ENCODE results near the gene STK33. TPM values are rescaled to one million over a fixed set of nuclear protein-coding genes. Genes with fewer than 3 reads are reported as not detected.

The STK33 gene
- total and polyA plus RNA-seq, 2 of the 13 experiments (the other 11 are each of a cell fraction or from before 2014, with no cell fraction given): 2.7 to 12.6 TPM

DNA sequence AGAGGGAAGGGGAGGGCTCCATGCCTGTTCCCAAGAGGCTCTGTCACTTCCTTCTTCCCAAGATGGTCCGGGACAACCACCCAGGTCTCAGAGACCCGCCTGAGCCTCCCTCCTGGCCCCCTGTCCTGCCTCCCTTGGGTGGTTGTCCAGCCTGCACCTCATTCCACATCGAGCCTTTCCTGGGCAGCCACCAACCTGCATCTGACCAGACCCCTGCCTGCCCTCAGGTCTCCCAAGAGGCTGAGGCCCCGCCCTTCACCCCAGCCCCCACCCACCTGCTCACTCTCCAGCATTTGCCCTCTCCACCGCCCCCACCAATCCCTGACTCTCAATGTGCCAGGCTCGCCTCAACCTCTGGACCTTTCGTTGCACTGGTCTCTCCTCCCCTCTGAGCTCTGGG is 232.8 kb downstream of the STK33 start:
- WGBS (ENCODE audit: low lambda C conversion rate): 35% methylated on average over 6 of the region's 7 CpGs
- H3K79me2 ChIP-seq (ENCODE audit: insufficient read depth, low read length): no peaks in the 10 kb centered on the region
- H3K9ac ChIP-seq (ENCODE audit: insufficient read depth, low read depth, low read length): no peak overlapping the region
- H3K27ac ChIP-seq (ENCODE audit: extremely low read length, insufficient read depth, low read length): no peak overlapping the region
- BruUV-seq (replicated peaks): no TSS peak
- FAIRE-seq: no peak
- no peak overlapping the region for H3K4me2 ChIP-seq (ENCODE audit: low read depth, low read length)
- peaks cover 11% of the 10 kb centered on the region; the same call in 1 of the 2 replicates for H3K4me1 ChIP-seq (ENCODE audit: insufficient read depth, low read length)
- ATAC-seq: no peak
- H3K27me3 ChIP-seq (ENCODE audit: control insufficient read depth in 1 of 2, insufficient read depth in 2 of 2, low read length in 2 of 2): peaks cover 1 to 17% of the 10 kb centered on the region in 2 experiments; a peak in 3 of 5 replicates
- in situ Hi-C loops (cut with HindIII; ENCODE audit: extremely low pct_ligation_motif_present, low pct_unique_long_range_greater_than_20kb) (no loop called here), intact Hi-C loops (cut with micrococcal nuclease; ENCODE audit: unreplicated experiment) (no loop called here)
- H4K20me1 ChIP-seq (ENCODE audit: insufficient read depth, low read length): no peaks in the 10 kb centered on the region
- H3K36me3 ChIP-seq (replicated peaks in 1 of 2; ENCODE audit: control insufficient read depth in 1 of 2, insufficient read depth in 2 of 2, low read length in 2 of 2): no peaks in the 10 kb centered on the region
- DNase-seq (ENCODE audit: low spot score): no peak
- POLR2A ChIA-PET: no interaction called here
- no peak overlapping the region for H3K4me3 ChIP-seq (replicated peaks in 1 of 3; ENCODE audit: insufficient read depth in 1 of 3, low read depth in 2 of 3, low read length in 3 of 3)
- H3K9me3 ChIP-seq (ENCODE audit: low read length): no peaks in the 10 kb centered on the region
- CTCF ChIA-PET (ENCODE audit: low intra/inter-chr PET ratio, low total read pairs): no interaction called here
- H2AFZ ChIP-seq (ENCODE audit: low read length): no peak overlapping the region
- TF ChIP-seq CBFB (CRISPR knock-in tag; IDR thresholded peaks at IDR 0.05): no peak
- TF ChIP-seq MED13 (CRISPR knock-in tag; IDR thresholded peaks at IDR 0.05): no peak
- TF ChIP-seq, protein P1, sequence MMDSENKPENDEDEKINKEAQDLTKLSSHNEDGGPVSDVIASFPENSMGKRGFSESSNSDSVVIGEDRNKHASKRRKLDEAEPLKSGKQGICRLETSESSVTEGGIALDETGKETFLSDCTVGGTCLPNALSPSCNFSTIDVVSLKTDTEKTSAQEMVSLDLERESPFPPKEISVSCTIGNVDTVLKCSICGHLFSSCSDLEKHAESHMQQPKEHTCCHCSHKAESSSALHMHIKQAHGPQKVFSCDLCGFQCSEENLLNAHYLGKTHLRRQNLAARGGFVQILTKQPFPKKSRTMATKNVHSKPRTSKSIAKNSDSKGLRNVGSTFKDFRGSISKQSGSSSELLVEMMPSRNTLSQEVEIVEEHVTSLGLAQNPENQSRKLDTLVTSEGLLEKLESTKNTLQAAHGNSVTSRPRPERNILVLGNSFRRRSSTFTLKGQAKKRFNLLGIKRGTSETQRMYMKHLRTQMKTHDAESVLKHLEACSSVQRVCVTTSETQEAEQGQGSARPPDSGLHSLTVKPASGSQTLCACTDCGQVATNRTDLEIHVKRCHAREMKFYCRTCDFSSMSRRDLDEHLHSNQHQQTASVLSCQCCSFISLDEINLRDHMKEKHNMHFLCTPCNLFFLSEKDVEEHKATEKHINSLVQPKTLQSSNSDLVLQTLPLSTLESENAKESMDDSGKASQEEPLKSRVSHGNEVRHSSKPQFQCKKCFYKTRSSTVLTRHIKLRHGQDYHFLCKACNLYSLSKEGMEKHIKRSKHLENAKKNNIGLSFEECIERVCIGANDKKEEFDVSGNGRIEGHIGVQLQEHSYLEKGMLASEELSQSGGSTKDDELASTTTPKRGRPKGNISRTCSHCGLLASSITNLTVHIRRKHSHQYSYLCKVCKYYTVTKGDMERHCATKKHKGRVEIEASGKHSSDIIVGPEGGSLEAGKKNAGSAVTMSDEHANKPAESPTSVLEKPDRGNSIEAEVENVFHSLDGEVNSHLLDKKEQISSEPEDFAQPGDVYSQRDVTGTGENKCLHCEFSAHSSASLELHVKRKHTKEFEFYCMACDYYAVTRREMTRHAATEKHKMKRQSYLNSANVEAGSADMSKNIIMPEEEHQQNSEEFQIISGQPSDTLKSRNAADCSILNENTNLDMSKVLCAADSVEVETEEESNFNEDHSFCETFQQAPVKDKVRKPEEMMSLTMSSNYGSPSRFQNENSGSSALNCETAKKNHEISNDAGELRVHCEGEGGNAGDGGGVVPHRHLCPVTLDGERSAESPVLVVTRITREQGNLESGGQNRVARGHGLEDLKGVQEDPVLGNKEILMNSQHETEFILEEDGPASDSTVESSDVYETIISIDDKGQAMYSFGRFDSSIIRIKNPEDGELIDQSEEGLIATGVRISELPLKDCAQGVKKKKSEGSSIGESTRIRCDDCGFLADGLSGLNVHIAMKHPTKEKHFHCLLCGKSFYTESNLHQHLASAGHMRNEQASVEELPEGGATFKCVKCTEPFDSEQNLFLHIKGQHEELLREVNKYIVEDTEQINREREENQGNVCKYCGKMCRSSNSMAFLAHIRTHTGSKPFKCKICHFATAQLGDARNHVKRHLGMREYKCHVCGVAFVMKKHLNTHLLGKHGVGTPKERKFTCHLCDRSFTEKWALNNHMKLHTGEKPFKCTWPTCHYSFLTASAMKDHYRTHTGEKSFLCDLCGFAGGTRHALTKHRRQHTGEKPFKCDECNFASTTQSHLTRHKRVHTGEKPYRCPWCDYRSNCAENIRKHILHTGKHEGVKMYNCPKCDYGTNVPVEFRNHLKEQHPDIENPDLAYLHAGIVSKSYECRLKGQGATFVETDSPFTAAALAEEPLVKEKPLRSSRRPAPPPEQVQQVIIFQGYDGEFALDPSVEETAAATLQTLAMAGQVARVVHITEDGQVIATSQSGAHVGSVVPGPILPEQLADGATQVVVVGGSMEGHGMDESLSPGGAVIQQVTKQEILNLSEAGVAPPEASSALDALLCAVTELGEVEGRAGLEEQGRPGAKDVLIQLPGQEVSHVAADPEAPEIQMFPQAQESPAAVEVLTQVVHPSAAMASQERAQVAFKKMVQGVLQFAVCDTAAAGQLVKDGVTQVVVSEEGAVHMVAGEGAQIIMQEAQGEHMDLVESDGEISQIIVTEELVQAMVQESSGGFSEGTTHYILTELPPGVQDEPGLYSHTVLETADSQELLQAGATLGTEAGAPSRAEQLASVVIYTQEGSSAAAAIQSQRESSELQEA (CRISPR knock-in tag; IDR thresholded peaks at IDR 0.05; ENCODE audit: not compliant biosample characterization): no peak
- TF ChIP-seq MBNL3 (CRISPR knock-in tag; conservative IDR thresholded peaks at IDR 0.05): no peak
- TF ChIP-seq, protein P2, sequence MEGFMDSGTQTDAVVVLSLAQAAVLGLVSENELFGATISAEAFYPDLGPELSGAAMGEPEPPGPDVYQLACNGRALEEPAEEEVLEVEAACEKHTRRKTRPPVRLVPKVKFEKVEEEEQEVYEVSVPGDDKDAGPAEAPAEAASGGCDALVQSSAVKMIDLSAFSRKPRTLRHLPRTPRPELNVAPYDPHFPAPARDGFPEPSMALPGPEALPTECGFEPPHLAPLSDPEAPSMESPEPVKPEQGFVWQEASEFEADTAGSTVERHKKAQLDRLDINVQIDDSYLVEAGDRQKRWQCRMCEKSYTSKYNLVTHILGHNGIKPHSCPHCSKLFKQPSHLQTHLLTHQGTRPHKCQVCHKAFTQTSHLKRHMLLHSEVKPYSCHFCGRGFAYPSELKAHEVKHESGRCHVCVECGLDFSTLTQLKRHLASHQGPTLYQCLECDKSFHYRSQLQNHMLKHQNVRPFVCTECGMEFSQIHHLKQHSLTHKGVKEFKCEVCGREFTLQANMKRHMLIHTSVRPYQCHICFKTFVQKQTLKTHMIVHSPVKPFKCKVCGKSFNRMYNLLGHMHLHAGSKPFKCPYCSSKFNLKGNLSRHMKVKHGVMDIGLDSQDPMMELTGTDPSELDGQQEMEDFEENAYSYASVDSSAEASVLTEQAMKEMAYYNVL (CRISPR knock-in tag; IDR thresholded peaks at IDR 0.05; ENCODE audit: borderline replicate concordance): no peak
- no peak for TF ChIP-seq ZNF768 (CRISPR knock-in tag; IDR thresholded peaks at IDR 0.05)
- TF ChIP-seq, protein P3, sequence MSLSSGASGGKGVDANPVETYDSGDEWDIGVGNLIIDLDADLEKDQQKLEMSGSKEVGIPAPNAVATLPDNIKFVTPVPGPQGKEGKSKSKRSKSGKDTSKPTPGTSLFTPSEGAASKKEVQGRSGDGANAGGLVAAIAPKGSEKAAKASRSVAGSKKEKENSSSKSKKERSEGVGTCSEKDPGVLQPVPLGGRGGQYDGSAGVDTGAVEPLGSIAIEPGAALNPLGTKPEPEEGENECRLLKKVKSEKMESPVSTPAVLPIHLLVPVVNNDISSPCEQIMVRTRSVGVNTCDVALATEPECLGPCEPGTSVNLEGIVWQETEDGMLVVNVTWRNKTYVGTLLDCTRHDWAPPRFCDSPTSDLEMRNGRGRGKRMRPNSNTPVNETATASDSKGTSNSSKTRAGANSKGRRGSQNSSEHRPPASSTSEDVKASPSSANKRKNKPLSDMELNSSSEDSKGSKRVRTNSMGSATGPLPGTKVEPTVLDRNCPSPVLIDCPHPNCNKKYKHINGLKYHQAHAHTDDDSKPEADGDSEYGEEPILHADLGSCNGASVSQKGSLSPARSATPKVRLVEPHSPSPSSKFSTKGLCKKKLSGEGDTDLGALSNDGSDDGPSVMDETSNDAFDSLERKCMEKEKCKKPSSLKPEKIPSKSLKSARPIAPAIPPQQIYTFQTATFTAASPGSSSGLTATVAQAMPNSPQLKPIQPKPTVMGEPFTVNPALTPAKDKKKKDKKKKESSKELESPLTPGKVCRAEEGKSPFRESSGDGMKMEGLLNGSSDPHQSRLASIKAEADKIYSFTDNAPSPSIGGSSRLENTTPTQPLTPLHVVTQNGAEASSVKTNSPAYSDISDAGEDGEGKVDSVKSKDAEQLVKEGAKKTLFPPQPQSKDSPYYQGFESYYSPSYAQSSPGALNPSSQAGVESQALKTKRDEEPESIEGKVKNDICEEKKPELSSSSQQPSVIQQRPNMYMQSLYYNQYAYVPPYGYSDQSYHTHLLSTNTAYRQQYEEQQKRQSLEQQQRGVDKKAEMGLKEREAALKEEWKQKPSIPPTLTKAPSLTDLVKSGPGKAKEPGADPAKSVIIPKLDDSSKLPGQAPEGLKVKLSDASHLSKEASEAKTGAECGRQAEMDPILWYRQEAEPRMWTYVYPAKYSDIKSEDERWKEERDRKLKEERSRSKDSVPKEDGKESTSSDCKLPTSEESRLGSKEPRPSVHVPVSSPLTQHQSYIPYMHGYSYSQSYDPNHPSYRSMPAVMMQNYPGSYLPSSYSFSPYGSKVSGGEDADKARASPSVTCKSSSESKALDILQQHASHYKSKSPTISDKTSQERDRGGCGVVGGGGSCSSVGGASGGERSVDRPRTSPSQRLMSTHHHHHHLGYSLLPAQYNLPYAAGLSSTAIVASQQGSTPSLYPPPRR (CRISPR knock-in tag; IDR thresholded peaks at IDR 0.05; ENCODE audit: borderline replicate concordance): no peak
- TF ChIP-seq, protein P4, sequence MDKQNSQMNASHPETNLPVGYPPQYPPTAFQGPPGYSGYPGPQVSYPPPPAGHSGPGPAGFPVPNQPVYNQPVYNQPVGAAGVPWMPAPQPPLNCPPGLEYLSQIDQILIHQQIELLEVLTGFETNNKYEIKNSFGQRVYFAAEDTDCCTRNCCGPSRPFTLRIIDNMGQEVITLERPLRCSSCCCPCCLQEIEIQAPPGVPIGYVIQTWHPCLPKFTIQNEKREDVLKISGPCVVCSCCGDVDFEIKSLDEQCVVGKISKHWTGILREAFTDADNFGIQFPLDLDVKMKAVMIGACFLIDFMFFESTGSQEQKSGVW (CRISPR knock-in tag; IDR thresholded peaks at IDR 0.05; ENCODE audit: borderline replicate concordance): no peak
